NCI-H524 (cell line): ENCODE data around the gene TNIK.

Experiments used
- DNase-seq, 2 experiments: peaks; one replicate each; lab custom pipeline; 2025; lab: John Stamatoyannopoulos, UW

TNIK gene

DNA sequence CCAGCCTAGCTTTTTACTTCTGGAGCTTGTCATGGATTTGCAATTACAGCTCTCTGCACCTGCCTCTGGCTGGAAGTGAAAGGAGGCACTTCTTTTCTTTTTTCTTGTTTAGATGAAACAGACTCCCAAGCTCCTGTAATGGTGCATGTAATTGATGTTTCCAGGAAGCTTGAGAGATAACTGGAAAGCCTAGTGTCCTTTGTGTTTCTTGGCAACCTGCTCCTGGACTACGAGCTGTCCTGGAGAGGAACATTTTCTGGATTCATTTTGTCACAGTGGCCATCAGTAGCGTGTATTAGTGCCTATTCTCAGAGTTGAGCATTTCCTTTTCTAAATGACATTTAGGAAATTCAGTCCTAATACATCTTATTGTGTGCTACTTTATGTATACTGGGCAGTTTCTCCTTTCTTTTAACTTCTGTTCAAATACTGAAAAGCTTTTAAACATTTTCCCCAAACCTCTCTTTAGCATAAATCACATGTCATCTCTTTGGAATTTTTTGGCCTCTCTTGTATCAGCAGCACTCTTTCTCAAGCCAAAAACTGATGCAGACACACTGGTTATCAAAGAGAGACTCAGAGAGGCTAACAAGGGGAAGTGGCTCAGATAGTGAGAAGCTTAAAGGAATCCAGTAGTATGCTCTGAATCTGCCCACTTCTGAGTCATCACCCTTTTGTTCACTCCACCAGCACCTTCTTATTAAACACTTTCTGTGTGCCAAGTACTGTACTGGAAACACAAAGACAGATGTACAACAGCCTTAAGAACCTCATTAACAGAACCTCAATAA, 371.0 kb downstream of the TNIK start:
- DNase-seq: no peak

GRCh38 chr3:171088496-171088895, 371.7 kb downstream of the TNIK start:
- DNase-seq: no peak

DNA sequence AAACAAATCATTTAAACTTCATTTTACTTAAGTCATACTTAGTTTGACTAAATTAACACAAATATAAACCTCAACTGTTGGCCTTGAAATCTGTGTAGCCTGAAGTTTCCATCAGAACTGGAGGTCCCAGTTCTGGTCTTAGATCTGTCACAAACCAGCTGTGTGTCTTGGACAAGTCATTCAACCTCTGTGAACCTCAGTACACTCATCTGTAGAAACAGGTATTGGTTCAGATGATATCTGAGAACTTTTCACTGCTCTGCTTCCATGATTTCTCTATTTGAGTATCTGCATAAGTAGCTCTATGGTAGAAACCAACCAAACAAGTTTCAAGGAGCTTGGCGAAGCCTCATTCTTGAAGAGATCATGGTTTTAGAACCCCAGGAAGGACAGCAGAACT, 373.3 kb downstream of the TNIK start:
- no peak for DNase-seq

- DNase-seq: no peak
These were observed 382.9 kb downstream of the TNIK start for GRCh38 chr3:171077261-171077660.

DNA sequence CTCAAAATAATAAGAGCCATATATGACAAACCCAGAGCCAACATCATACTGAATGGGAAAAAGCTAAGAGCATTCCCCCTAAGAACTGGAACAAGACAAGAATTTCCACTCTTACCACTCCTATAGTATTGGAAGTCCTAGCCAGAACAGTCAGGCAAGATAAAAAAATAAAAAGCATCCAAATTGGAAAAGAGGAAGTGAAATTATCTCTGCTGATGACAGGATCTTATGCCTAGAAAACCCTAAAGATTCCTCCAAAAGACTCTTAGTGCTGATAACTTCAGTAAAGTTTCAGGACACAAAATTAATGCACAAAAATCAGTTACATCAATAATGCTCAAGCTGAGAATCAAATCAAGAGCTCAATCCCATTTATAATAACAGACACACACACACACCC, 387.8 kb downstream of the TNIK start:
- DNase-seq: no peak

GRCh38 chr3:171068658-171069057, 391.5 kb downstream of the TNIK start:
- no peak for DNase-seq

- no peak for DNase-seq
These were observed 394.0 kb downstream of the TNIK start for GRCh38 chr3:171066206-171066605.

- no peak for DNase-seq
These were observed 394.5 kb downstream of the TNIK start for GRCh38 chr3:171065732-171066131.

DNA sequence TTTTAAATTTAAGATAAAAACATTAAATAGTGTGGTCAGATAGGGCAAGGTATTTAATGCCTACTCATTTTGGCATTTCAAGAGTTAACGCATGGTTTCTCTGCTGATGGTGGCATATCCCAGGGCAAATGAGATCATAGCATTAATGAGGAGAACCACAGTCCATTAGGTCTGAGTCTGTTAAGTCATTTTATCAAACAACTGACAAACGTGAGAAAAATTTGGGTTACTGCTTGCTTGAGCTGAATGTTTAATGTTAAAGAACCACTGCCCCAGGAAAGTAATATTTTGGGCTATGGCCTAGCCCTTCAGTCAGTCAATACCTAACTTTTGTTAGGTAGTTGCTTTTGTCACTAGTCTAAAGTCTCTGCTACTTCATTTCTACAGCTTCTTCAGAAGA, 395.7 kb downstream of the TNIK start:
- DNase-seq: no peak

DNA sequence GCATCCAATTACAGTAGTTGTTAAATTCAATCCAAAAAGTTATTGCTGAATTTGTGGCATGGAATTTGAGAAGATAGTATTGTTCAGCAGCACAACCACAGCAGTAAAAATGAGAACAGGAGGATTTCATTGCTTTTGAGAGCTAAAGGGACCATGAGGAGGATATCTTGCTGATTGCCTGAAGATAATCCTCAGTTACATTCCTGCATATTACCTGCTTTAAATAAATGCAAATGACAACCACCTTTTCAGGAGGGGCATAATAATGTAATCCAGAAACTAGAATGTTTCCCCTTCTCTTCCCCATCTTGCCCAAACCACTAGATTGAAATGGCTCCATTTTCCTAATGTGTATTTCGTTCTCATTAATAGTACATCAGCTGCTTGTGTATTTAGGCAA, 398.5 kb downstream of the TNIK start:
- DNase-seq: no peak

GRCh38 chr3:171059978-171060377, 400.2 kb downstream of the TNIK start:
- no peak for DNase-seq

DNA sequence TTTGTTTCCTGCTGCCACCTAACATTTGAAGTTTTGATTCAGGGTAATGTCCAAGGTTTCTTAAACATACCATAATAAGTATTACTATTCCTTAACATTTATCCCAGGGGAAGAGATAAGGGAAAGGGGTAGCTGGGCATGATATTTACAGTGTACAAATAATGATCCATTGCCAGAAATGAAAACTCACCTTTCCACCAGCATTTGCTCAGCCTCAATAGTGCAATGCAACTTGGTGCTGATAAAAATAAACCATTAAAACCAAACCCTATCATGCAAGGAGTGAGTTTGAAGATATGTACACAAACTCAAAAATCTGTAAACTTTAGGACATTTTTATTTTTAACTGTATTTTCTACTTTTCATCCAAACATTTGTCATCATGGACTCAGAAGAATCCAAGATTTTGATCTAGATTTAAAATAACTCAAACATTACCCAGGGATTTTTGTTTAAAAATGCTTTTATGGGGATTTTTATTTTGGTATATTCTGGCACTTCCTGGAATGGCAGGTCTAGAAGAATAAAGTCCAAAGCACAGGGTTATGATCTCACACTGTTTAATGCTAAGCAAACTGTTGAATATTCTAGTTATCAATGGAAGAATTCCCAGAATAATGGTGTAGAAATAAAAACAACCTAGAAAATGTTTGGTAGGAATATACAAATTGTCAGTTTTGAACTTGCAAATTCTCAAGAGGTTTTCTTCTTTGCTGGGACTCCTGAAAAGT, 401.2 kb downstream of the TNIK start:
- DNase-seq: no peak

GRCh38 chr3:171058058-171058457, 402.1 kb downstream of the TNIK start:
- no peak for DNase-seq

DNA sequence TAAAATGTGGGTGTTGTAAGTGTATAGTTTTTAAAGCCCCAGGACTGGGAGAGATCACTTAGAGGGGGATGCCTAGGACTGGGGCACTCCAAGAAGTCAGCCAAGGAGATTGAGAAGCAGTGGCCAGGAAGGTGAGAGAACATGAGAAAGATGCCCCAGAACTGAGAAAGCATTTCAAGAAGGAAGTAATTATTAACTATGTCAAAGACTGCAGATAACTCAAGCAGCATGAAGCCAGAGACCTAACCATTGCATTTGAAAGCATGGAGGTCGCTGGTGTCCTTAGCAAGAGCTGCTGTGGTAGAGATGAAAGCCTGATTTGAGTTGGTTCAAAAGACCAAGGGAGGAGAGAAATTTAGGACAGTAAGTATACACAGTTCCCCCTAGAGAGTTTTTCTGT, 403.1 kb downstream of the TNIK start:
- no peak for DNase-seq

GRCh38 chr3:171056528-171056927, 403.7 kb downstream of the TNIK start:
- no peak for DNase-seq

- no peak for DNase-seq
These were observed 404.6 kb downstream of the TNIK start for GRCh38 chr3:171055336-171056178.

DNA sequence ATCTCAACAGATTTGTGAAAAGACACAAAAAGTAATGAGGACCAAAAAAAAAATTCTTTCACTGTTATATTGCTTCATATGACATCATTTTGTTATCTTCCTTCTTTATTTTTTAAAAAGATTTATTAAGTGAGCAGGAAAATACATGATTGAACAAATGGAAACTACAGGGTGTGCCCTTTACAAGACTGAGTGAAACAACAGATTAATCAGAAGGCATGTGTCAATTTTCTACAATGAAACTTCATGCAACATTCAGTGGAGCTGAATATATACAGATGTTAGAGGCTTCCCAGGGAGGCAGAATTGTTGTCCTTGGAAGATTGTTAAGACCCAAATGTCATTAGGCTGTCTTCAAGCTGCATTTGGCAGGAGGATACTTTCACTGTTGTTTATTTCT, 405.3 kb downstream of the TNIK start:
- no peak for DNase-seq

DNA sequence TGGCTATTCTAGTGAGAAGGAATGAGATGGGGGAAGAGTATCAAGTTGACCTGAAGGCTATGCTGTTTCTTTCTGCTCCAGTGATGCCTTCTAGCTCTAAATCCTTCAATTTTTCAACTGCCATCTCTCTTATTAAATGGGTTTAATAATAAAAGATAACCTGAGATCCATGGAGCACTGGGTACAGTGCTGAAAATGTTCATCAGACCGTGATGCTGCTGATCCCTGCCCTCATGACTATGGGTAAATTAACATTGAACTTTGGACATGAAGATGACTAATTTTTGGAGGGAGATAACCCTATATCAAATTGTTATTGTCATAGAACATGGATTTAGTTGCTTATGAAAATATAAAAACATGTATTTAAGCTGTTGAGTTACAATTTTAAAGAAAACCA, 406.0 kb downstream of the TNIK start:
- DNase-seq: no peak

- peak; percentile 77 to 90 for DNase-seq
These were observed 410.3 kb downstream of the TNIK start for GRCh38 chr3:171049861-171050444.

DNA sequence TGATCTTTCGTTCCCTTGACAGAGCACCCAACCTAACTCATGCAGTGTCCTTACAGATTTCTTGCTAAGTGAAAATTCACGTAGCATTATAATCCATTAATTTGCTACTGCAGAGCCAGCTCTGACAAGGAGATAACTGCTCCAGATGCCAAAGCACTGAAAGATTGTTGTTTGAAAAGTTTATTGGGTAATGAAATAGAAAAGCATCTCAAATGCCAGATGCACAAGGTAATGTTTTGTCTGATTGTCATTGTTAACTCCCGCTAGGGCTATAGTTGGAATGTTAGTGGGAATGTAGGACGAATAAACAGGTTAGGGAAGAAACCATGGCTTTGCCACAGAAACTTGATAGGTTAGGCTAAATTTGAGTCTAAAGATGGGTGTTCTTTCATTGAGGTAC, 413.4 kb downstream of the TNIK start:
- DNase-seq: no peak

DNA sequence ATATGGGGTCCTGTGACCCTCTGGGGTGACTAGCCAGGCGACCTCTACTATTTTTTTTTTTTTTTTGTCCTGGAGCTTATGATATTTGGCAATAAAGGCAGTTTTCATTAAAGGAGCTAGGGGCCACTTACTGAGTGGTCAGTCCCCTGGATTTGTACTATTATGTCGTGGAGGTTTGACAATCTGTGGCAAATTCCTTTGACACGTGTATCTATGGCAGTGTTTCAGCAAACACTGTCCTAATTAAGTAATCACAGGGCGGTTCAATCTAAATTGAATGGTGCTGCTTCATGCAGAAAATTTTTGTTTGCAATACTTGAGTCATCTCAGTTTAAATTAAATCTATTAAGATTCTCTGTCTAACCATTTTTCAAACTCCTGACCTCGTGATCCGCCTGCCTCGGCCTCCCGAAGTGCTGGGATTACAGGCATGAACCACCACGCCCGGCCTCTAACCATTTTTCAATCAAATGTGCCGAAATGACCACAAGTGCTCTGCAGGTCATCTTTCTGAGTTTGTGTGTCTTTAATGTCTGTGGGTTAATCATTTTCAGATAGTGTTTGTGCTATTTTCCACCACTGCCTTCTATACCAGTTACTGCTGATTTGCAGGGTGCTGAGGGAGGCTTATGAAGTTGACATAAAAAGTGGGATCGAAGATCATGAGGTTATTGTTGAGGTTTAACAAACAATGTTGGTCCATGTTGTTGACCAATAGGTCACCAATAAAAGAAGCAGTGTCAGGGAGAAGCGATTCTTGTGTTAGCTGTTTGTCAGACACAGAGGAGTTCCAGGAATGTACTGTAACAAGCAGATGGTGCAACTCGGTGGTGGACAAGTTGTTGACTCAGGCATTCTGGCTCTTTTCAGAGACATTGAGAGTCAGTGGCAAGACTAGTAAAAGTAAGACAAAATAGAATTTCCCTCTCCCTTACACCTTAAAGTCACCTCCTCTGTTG, 415.1 kb downstream of the TNIK start:
- DNase-seq: no peak
